K562 (cell line): ENCODE data around the gene CDK11B. TPM values are rescaled to one million over a fixed set of nuclear protein-coding genes. Genes with fewer than 3 reads are reported as not detected.

Source experiments
- ARID4B ChIP-seq: sonication (generic); formaldehyde crosslinking; IDR thresholded peaks from 2 replicates; pipeline ENCODE4 v1.8.0; 2022; ENCODE audit warnings: mild to moderate bottlenecking, missing genetic modification reagents
- ATF2 ChIP-seq: sonication (generic); formaldehyde crosslinking; IDR thresholded peaks from 2 replicates; pipeline ENCODE4 v1.8.1; 2022; ENCODE audit warnings: missing genetic modification reagents
- CHAMP1 ChIP-seq: fragments of 450-650 bp; IDR thresholded peaks from 2 replicates; pipeline ENCODE4 v1.6.1; 2016; ENCODE audit warnings: mild to moderate bottlenecking
- ERF ChIP-seq: fragments of 450-650 bp; formaldehyde crosslinking; IDR thresholded peaks from 2 replicates; pipeline ENCODE4 v1.4.0; 2020; ENCODE audit warnings: mild to moderate bottlenecking, mixed read lengths
- MAFF ChIP-seq: IDR thresholded peaks from 2 replicates; pipeline ENCODE4 v1.6.1; 2012; ENCODE audit warnings: low read length, improper control_type of control experiment
- NCOA4 ChIP-seq: fragments of 450-650 bp; IDR thresholded peaks from 2 replicates; pipeline ENCODE4 v1.6.1; 2018; ENCODE audit warnings: mild to moderate bottlenecking; ENCODE audit not compliant: partially characterized antibody
- PHB ChIP-seq: fragments of 250-450 bp; sonication (Bioruptor Pico); IDR thresholded peaks from 2 replicates; pipeline ENCODE4 v1.5.0; 2021
- RBFOX2 ChIP-seq: fragments of 200-400 bp; formaldehyde crosslinking; IDR thresholded peaks from 2 replicates; pipeline ENCODE4 v1.6.1; 2017; ENCODE audit warnings: low read depth, mild to moderate bottlenecking, low read length, moderate library complexity
- SLC30A9 ChIP-seq: fragments of 250-450 bp; sonication (Bioruptor Pico); IDR thresholded peaks from 2 replicates; pipeline ENCODE4 v1.8.0; 2022; ENCODE audit warnings: mild to moderate bottlenecking, moderate library complexity
- ZNF184 ChIP-seq: sonication (generic); formaldehyde crosslinking; IDR thresholded peaks from 2 replicates; pipeline ENCODE4 v1.5.0; 2020; ENCODE audit warnings: missing genetic modification reagents
- ZNF586 ChIP-seq: fragments of 450-650 bp; formaldehyde crosslinking; conservative IDR thresholded peaks from 2 replicates; pipeline ENCODE4 v1.4.0; 2020; ENCODE audit warnings: mild to moderate bottlenecking, moderate library complexity
- ZNF592 ChIP-seq: fragments of 450-650 bp; IDR thresholded peaks from 2 replicates; pipeline ENCODE4 v1.6.1; 2017; ENCODE audit warnings: antibody characterized with exemption, mild to moderate bottlenecking
- ZNF695 ChIP-seq: fragments of 450-650 bp; formaldehyde crosslinking; IDR thresholded peaks from 2 replicates; pipeline ENCODE4 v1.4.0; 2020; ENCODE audit warnings: mild to moderate bottlenecking, moderate library complexity
- polyA plus RNA-seq, 8 experiments: library from polyadenylated mRNA; depleted of rRNA in 4 of 8; stranded (reverse) in 5 of 8; unstranded in 3 of 8; fragments of >200 nt; fragmentation: Nextera tagmentation in 2 of 8; fragmentation: Illumina TruSeq in 1 of 8; extraction: Ambion mirVana in 2 of 8; extraction: Trizol in 1 of 8; gene quantifications; 2 replicates each; pipeline versions ENCODE4 v1.2.1 to v1.2.3, GENCODE V29; 2011 to 2014; ENCODE audit warnings: inconsistent platforms in 1 of 8, missing spikeins in 1 of 8
- total RNA-seq, 7 experiments: library from RNA; depleted of rRNA in 6 of 7; stranded (reverse); fragments of >200 nt in 6 of 7; fragmentation: Illumina TruSeq in 2 of 7; extraction: Trizol in 2 of 7; gene quantifications; 2 replicates each; pipeline versions ENCODE4 v1.2.1 to v1.2.3, GENCODE V29; 2011 to 2021; ENCODE audit warnings: low replicate concordance in 1 of 7

CDK11B gene
- total and polyA plus RNA-seq, 9 of the 15 experiments (the other 6 are each of a cell fraction or from before 2014, with no cell fraction given), result 2.8 to 52.2 (median 19.5) TPM

- TF ChIP-seq ATF2, result no peak
- no peak for TF ChIP-seq MAFF
- TF ChIP-seq NCOA4, result no peak
- no peak for TF ChIP-seq SLC30A9
- TF ChIP-seq PHB, result 0 out of 2 replicates have a peak, but pooled peaks have one; percentile 75
- TF ChIP-seq RBFOX2, result no peak
- TF ChIP-seq ERF (CRISPR knock-in tag), result no peak
- no peak for TF ChIP-seq ZNF592
- TF ChIP-seq ZNF695 (CRISPR knock-in tag), result no peak
- TF ChIP-seq CHAMP1, result no peak
- TF ChIP-seq ZNF586 (CRISPR knock-in tag), result no peak
- no peak; the same call in 1 of the 2 replicates for TF ChIP-seq ARID4B (CRISPR knock-in tag)
- TF ChIP-seq ZNF184 (CRISPR knock-in tag), result no peak
These were observed 44.4 kb downstream of the CDK11B start (continued) for GRCh38 chr1:1614204-1614953.
